ENCODE data around the gene C22orf42.

- TF ChIP-seq CTCF (IDR thresholded peaks at IDR 0.05): no peak
- TF ChIP-seq POLR2A (IDR thresholded peaks at IDR 0.05): no peak
- no peak for TF ChIP-seq EP300 (IDR thresholded peaks at IDR 0.05)
- TF ChIP-seq POLR2AphosphoS5 (IDR thresholded peaks at IDR 0.05): no peak
Measured at GRCh38 chr22:32175683-32176644, 16.9 kb upstream of the C22orf42 start.

Measured in gastroesophageal sphincter (tissue), 3 donors.